Thymus (tissue), 14 donors: ENCODE results near the gene GNRHR. TPM values are rescaled to one million over a fixed set of nuclear protein-coding genes. Genes with fewer than 3 reads are reported as not detected.

ENCODE experiments used
- DNase-seq, 9 donors: peaks; one replicate each; pipeline ENCODE4 v3.0.0-alpha.2; 2013; ENCODE audit warnings: low spot score in 9 of 9, low read depth in 6 of 9, missing footprints in 1 of 9
- H3K27ac ChIP-seq, 2 donors: one replicate each; pipeline ENCODE4 v1.5.1; 2013; ENCODE audit warnings: control low read depth in 1 of 2, low read depth in 1 of 2, low read length in 1 of 2, mild to moderate bottlenecking in 1 of 2, moderate library complexity in 1 of 2
- H3K27me3 ChIP-seq, 2 donors: one replicate each; pipeline ENCODE4 v1.5.1; 2013; ENCODE audit warnings: low read length in 1 of 2; ENCODE audit not compliant: control insufficient read depth in 2 of 2, insufficient read depth in 1 of 2
- H3K36me3 ChIP-seq, 2 donors: one replicate each; pipeline ENCODE4 v1.5.1; 2013; ENCODE audit warnings: low read length in 1 of 2, mild to moderate bottlenecking in 1 of 2, moderate library complexity in 1 of 2; ENCODE audit not compliant: control insufficient read depth in 2 of 2, insufficient read depth in 2 of 2
- H3K4me1 ChIP-seq, 2 donors: one replicate each; pipeline ENCODE4 v1.5.1; 2013; ENCODE audit warnings: low read length in 2 of 2; ENCODE audit not compliant: control insufficient read depth in 2 of 2, insufficient read depth in 2 of 2
- H3K4me3 ChIP-seq, 2 donors: one replicate each; pipeline ENCODE4 v1.5.1; 2013; ENCODE audit warnings: low read length in 2 of 2, control low read depth in 1 of 2, mild to moderate bottlenecking in 1 of 2
- H3K9me3 ChIP-seq, 2 donors: one replicate each; pipeline ENCODE4 v1.5.1; 2013; ENCODE audit warnings: low read length in 1 of 2, mild to moderate bottlenecking in 1 of 2; ENCODE audit not compliant: control insufficient read depth in 2 of 2, insufficient read depth in 1 of 2
- WGBS: extraction: QIAGEN DNeasy Blood & Tissue Kit; methylation state at CpG from one replicate; pipeline ENCODE4 v1.1.7; 2013; 5-methylcytosine and 5-hydroxymethylcytosine counted together
- long read RNA-seq, 10 donors: transcript quantifications; one replicate each; lab custom pipeline, GENCODE V29; 2026
- polyA plus RNA-seq: library from polyadenylated mRNA; stranded (reverse); fragments of 200-250 nt; gene quantifications from one replicate; pipeline ENCODE4 v1.2.3, GENCODE V29; 2013
- total RNA-seq: library from RNA; stranded (reverse); fragments of 120-200 nt; gene quantifications from one replicate; pipeline ENCODE4 v1.2.4, GENCODE V29; 2013
- donor health status: healthy.

GNRHR gene, protein sequence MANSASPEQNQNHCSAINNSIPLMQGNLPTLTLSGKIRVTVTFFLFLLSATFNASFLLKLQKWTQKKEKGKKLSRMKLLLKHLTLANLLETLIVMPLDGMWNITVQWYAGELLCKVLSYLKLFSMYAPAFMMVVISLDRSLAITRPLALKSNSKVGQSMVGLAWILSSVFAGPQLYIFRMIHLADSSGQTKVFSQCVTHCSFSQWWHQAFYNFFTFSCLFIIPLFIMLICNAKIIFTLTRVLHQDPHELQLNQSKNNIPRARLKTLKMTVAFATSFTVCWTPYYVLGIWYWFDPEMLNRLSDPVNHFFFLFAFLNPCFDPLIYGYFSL
- not detected for total RNA-seq
- not detected for polyA plus RNA-seq
- long read RNA-seq, donor 1 = 0 reads
- long read RNA-seq, donor 2 = 0 reads
- long read RNA-seq, donor 3 = 0 reads
- long read RNA-seq, donor 4 = 0 reads
- long read RNA-seq, donor 5 = 0 reads
- long read RNA-seq, donor 6 = 0 reads
- long read RNA-seq, donor 7 = 0 reads
- long read RNA-seq, donor 8 = 0 reads
- long read RNA-seq, donor 9 = 0 reads
- long read RNA-seq, donor 10 = 0 reads

DNA sequence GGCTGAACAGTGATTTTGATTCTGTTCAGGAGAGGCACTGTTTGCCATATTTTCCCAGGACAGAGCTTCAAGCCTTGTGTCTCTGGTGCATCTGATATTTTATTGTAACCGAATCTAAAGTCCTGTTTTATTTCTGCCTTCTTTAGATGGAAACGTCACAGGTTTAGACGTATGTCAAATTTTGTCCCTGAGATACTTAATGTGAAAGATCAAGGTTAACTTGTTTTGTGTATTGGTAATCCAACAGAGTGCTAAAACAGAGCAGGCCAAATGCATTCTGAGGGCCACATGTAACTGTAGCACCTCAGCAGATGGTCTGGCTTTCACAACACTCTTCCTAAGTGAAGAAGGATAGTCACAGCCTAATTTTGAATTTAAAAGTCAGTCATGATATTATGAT, at the start of gene GNRHR:
TSS of gene GNRHR (minus strand) at position 101 of the 400 bp plus-strand sequence. CDS start at position 48, 53 bp downstream.
- Histone ChIP-seq H3K36me3 (no peaks in the 10 kb centered on the region), H3K4me3 (no peak within 1 kb of the TSS), H3K27ac (no peak within 1 kb of the TSS), H3K4me1 (no peaks in the 10 kb centered on the region), H3K9me3 (no peaks in the 10 kb centered on the region), H3K27me3 (no peaks in the 10 kb centered on the region)
- 80% methylated on average over 3 of the region's 3 CpGs for WGBS
- DNase-seq = no peak

DNA sequence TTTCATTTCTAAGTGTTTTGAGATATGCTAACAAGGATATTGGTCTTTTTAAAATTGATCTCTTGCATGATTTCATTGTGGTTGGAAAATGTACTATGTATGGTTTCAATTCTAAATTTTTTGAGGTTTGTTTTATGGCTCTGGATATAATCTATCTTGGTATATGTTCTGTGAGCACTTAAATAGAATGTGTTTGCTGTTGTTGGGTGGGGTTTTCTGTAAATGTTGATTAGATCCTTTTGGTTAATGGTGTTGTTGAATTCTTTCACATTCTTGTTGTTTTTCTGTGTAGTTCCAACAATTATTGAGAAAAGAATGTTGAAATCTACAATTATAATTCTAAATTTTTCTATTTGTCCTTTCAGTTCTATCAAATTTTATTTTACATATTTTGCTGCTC, 42.6 kb upstream of the GNRHR start:
- Histone ChIP-seq H3K4me1 (no peaks in the 10 kb centered on the region), H3K9me3 (no peaks in the 10 kb centered on the region), H3K27ac (no peak overlapping the region), H3K36me3 (no peaks in the 10 kb centered on the region), H3K4me3 (no peak overlapping the region), H3K27me3 (no peaks in the 10 kb centered on the region)
- DNase-seq = no peak

DNA sequence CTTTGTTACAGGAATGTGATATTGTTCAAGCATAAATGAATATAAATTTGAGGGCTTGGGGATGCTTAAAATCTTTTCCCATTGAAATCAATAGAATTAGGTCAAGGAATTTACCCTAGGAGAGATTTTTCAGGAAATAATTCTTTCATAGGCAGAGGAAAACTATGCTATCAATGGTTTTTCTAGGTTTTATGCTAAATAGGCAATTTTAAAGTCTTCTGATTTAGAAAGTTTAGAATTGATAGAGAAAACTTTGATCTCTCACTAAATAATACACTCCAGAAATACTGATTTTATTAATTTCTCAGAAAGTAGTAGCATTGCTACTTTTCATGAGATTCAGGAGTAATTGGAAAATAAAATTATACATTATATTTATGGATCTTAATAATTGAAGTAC, 36.5 kb upstream of the GNRHR start:
- no peak for DNase-seq
- Histone ChIP-seq H3K27ac (no peak overlapping the region), H3K36me3 (no peaks in the 10 kb centered on the region), H3K9me3 (no peaks in the 10 kb centered on the region), H3K27me3 (no peaks in the 10 kb centered on the region), H3K4me3 (no peak overlapping the region), H3K4me1 (no peaks in the 10 kb centered on the region)

DNA sequence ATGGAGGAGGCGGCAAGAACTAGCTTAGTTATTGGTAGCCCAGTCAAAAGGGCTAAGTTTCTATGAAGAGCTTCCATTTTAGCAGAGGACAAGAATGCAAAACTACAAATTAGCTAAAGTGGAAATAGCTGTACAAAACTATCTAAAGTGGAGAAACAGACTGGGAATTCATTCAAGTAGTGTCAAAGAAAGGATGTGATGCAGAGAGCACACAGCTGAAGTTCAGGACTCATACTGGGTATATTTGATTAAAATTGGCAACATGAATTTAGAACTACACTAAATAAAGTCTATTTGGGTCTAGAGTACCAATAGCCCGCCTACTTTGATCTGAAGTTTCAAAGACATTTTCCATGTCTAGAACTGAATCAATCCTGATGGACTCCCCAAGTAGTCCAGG, 33.1 kb upstream of the GNRHR start:
- 99% methylated on average over 2 of the region's 2 CpGs for WGBS
- no peak overlapping the region for H3K27ac ChIP-seq
- DNase-seq = no peak
- H3K27me3 ChIP-seq = no peaks in the 10 kb centered on the region
- no peak overlapping the region for H3K4me3 ChIP-seq
- H3K4me1 ChIP-seq = no peaks in the 10 kb centered on the region
- no peaks in the 10 kb centered on the region for H3K36me3 ChIP-seq
- no peaks in the 10 kb centered on the region for H3K9me3 ChIP-seq

DNA sequence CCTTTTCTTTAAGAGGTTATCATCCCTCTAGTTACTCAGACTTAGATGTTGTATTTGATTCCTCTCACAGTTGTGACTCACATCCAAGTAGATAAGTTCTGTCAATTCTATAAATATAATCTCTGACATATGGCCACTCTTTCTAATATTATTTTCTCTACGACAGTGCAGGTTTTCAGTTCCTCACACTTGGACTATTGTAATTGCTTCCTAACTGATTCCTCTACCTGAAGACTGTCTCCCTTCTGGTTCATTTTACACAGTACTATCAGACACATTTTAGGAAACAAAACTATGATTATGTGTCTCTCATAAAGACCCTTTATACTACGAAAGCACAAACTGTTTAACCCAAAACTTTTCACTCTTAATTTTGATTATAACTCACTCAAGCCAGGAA, 31.3 kb upstream of the GNRHR start:
- no peaks in the 10 kb centered on the region for H3K27me3 ChIP-seq
- no peak for DNase-seq
- H3K9me3 ChIP-seq = no peaks in the 10 kb centered on the region
- no peak overlapping the region for H3K27ac ChIP-seq
- 92% methylated on average over 2 of the region's 2 CpGs for WGBS
- H3K36me3 ChIP-seq = no peaks in the 10 kb centered on the region
- no peak overlapping the region for H3K4me3 ChIP-seq
- no peaks in the 10 kb centered on the region for H3K4me1 ChIP-seq

DNA sequence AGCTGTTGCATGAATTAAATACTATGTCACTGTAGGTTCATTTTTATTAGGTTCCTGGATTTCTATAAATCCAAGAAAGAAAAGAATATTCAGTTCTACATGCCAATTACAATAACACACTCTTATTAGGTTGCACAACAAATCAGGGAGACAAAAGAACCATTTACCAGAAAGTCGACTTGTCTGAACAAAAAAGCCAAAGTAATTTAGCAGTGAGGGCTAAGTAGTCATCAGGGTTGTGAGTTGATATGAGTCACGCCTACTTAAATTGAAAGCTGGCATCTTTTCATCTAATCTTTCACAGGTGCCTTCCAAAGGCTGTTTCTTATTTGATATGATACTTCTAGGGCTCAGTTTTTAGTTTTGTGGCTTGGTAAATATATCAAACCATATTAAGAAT, 25.4 kb upstream of the GNRHR start:
- H3K27ac ChIP-seq = no peak overlapping the region
- DNase-seq = peak in 1 of 9 donors; percentile 1

DNA sequence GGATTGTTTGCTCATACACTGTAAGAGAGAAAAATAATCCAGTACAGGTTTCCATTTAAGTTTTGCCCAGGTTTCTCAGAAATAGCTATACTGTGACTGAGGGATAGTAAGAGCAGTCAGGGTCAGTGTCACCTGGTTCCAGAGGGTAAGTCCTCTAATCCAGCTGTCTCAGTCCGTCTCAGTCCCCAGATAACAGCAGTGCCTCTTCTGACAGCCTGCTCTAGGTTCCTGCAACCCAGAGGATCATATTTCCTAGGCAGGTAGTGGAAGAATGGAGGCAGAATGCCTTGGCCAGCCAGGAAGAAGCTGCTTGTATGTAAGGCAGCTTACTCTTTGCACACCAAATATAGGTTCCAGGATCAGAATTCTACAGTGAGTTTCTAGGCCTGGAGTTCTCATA, 22.6 kb upstream of the GNRHR start:
- Histone ChIP-seq H3K27ac (no peak overlapping the region), H3K36me3 (no peaks in the 10 kb centered on the region), H3K27me3 (no peaks in the 10 kb centered on the region), H3K9me3 (no peaks in the 10 kb centered on the region), H3K4me1 (no peaks in the 10 kb centered on the region), H3K4me3 (no peak overlapping the region)
- 92% methylated on average over 1 of the region's 1 CpG for WGBS
- no peak for DNase-seq

More for the DNA sequence above, 25.4 kb upstream of the GNRHR start:
- Histone ChIP-seq H3K4me1 (no peaks in the 10 kb centered on the region), H3K27me3 (no peaks in the 10 kb centered on the region), H3K36me3 (no peaks in the 10 kb centered on the region), H3K4me3 (no peak overlapping the region), H3K9me3 (no peaks in the 10 kb centered on the region)
- WGBS = 94% methylated on average over 2 of the region's 2 CpGs

DNA sequence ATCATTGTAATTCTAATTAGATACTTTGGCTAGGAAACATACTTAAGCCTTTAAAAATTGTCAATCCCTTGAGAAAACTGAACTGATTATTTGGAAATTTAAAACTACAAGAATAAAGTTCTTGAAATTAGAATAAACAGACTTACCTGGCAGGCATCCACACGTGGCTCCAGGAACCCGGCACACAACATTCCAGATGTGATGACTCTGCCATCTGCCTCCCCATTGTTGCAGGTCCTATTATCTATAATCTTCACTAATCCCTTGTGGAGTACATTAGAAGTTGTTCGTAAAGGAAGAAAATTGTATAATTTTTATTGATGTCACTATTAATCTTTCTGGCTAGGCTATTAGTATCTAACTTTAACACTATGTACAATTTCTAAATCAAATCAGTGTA, 16.2 kb upstream of the GNRHR start:
- Histone ChIP-seq H3K36me3 (no peaks in the 10 kb centered on the region), H3K9me3 (no peaks in the 10 kb centered on the region), H3K4me3 (no peak overlapping the region), H3K27ac (no peak overlapping the region), H3K27me3 (no peaks in the 10 kb centered on the region), H3K4me1 (no peaks in the 10 kb centered on the region)
- WGBS = 94% methylated on average over 3 of the region's 3 CpGs
- no peak for DNase-seq

DNA sequence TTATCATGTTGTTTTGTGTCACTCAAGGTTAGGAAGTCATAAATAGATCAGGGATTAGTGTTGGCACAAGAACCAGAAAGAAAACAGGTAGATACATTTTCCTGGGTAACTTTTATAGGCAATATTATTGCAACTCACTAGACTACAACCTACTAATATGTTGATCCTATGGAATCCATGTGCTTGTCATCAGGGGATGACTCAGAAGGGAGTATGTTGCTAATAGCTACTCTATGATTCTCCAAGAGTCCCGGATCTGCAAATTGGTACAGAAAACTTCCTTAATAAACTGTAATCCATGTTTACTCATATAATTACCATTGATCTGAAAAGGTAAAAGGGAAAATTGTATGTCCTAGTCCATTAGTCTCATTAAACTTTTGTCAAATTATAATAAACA, 11.7 kb upstream of the GNRHR start:
- no peaks in the 10 kb centered on the region for H3K4me1 ChIP-seq
- no peak overlapping the region for H3K4me3 ChIP-seq
- H3K27ac ChIP-seq = no peak overlapping the region
- no peaks in the 10 kb centered on the region for H3K27me3 ChIP-seq
- H3K36me3 ChIP-seq = no peaks in the 10 kb centered on the region
- DNase-seq = no peak
- H3K9me3 ChIP-seq = no peaks in the 10 kb centered on the region
- 100% methylated on average over 1 of the region's 1 CpG for WGBS
